Measurements from ENCODE around the gene NUP42. TPM values are rescaled to one million over a fixed set of nuclear protein-coding genes. Genes with fewer than 3 reads are reported as not detected.

NUP42 gene
- total RNA-seq, 1 experiment from 2014 or later: 40.8 TPM

- Mint-ChIP-seq H3K27ac (no peak overlapping the region), H3K4me3 (no peak overlapping the region)
- CTCF ChIA-PET: no interaction called here
These were observed 9.2 kb downstream of the NUP42 start for GRCh38 chr7:23191022-23191421.

More at GRCh38 chr7:23191022-23191421, 9.2 kb downstream of the NUP42 start:
- H3K4me1 Mint-ChIP-seq: no peaks in the 10 kb centered on the region
- H3K36me3 Mint-ChIP-seq: peaks cover 57% of the 10 kb centered on the region
- POLR2A ChIA-PET: no interaction called here
- TF ChIP-seq TEAD4 (CRISPR knock-in tag; IDR thresholded peaks at IDR 0.05): no peak
- no peak for TF ChIP-seq CBFB (CRISPR knock-in tag; IDR thresholded peaks at IDR 0.05; ENCODE audit: low read depth)
- TF ChIP-seq CTCF (IDR thresholded peaks at IDR 0.05): no peak
- no peak for TF ChIP-seq GTF2I (CRISPR knock-in tag; conservative IDR thresholded peaks at IDR 0.05)
- TF ChIP-seq CDX4 (CRISPR knock-in tag; IDR thresholded peaks at IDR 0.05; ENCODE audit: borderline replicate concordance): no peak
- no peak for TF ChIP-seq ATF1 (CRISPR knock-in tag; IDR thresholded peaks at IDR 0.05)
- no peak for TF ChIP-seq E2F5 (CRISPR knock-in tag; IDR thresholded peaks at IDR 0.05)
- no peak for TF ChIP-seq AR (CRISPR knock-in tag; IDR thresholded peaks at IDR 0.05)
- no peak for TF ChIP-seq ZNF671 (CRISPR knock-in tag; IDR thresholded peaks at IDR 0.05)
- TF ChIP-seq EMX1 (CRISPR knock-in tag; IDR thresholded peaks at IDR 0.05): no peak
- no peak for TF ChIP-seq ZNF219 (CRISPR knock-in tag; IDR thresholded peaks at IDR 0.05; ENCODE audit: borderline replicate concordance)
- TF ChIP-seq HMGXB4 (CRISPR knock-in tag; IDR thresholded peaks at IDR 0.05): no peak
- TF ChIP-seq ZNF121 (CRISPR knock-in tag; IDR thresholded peaks at IDR 0.05): no peak
- TF ChIP-seq ZSCAN18 (CRISPR knock-in tag; IDR thresholded peaks at IDR 0.05): no peak
- no peak for TF ChIP-seq ETV6 (CRISPR knock-in tag; IDR thresholded peaks at IDR 0.05)
- no peak for TF ChIP-seq JUN (CRISPR knock-in tag; IDR thresholded peaks at IDR 0.05)
- DNase-seq (ENCODE audit: low spot score) (no peak), ATAC-seq (no peak)
- H3K27me3 Mint-ChIP-seq (ENCODE audit: low read depth): no peaks in the 10 kb centered on the region
- peaks cover 6% of the 10 kb centered on the region; the same call in 1 of the 2 replicates for H3K9me3 Mint-ChIP-seq
